Naive B cell (primary cell): Measurements from ENCODE around the gene GABARAP. TPM values are rescaled to one million over a fixed set of nuclear protein-coding genes. Genes with fewer than 3 reads are reported as not detected.

Experiments used
- ATAC-seq, 2 donors: fragments of 150-1000 bp; cut with Tn5 transposase; 2 replicates each; pipeline ENCODE4 v1.10.0; 2021; ENCODE audit warnings: low read depth in 2 of 2, mild to moderate bottlenecking in 2 of 2, moderate library complexity in 2 of 2
- DNase-seq: peaks from one replicate; pipeline ENCODE4 v3.0.0; 2022
- H3K27ac Mint-ChIP-seq, 6 donors: one replicate each; pipeline ENCODE4 v1.8.0; 2020 to 2022; ENCODE audit warnings: mild to moderate bottlenecking in 6 of 6, mixed read lengths in 6 of 6, moderate library complexity in 5 of 6, inconsistent platforms in 2 of 6
- H3K27me3 Mint-ChIP-seq, 3 donors: one replicate each; pipeline ENCODE4 v1.8.0; 2021 to 2022; ENCODE audit warnings: mixed read lengths in 3 of 3, mild to moderate bottlenecking in 1 of 3
- H3K36me3 Mint-ChIP-seq, 2 donors: one replicate each; pipeline ENCODE4 v1.8.0; 2020 to 2022; ENCODE audit warnings: mixed read lengths in 2 of 2, inconsistent platforms in 1 of 2, mild to moderate bottlenecking in 1 of 2
- H3K4me1 Mint-ChIP-seq, 3 donors: one replicate each; pipeline ENCODE4 v1.8.0; 2020 to 2022; ENCODE audit warnings: mixed read lengths in 3 of 3, inconsistent platforms in 1 of 3, mild to moderate bottlenecking in 1 of 3, moderate library complexity in 1 of 3
- H3K4me3 Mint-ChIP-seq, 8 donors: one replicate each; pipeline ENCODE4 v1.8.0; 2020 to 2022; ENCODE audit warnings: mild to moderate bottlenecking in 8 of 8, mixed read lengths in 8 of 8, moderate library complexity in 8 of 8, inconsistent platforms in 2 of 8
- H3K9me3 Mint-ChIP-seq, 7 donors: one replicate each; pipeline ENCODE4 v1.8.0; 2020 to 2022; ENCODE audit warnings: mixed read lengths in 7 of 7, mild to moderate bottlenecking in 5 of 7, inconsistent platforms in 2 of 7, moderate library complexity in 1 of 7
- polyA plus RNA-seq, 6 donors: library from polyadenylated mRNA; unstranded; fragments of 300-500 nt; fragmentation: Illumina TruSeq; gene quantifications; one replicate each; pipeline ENCODE4 v1.2.3, GENCODE V29; 2021; ENCODE audit warnings: low read depth in 6 of 6

Gene GABARAP
- polyA plus RNA-seq, 6 donors from 2014 or later = 833 to 1,381 (median 1,181) TPM

DNA sequence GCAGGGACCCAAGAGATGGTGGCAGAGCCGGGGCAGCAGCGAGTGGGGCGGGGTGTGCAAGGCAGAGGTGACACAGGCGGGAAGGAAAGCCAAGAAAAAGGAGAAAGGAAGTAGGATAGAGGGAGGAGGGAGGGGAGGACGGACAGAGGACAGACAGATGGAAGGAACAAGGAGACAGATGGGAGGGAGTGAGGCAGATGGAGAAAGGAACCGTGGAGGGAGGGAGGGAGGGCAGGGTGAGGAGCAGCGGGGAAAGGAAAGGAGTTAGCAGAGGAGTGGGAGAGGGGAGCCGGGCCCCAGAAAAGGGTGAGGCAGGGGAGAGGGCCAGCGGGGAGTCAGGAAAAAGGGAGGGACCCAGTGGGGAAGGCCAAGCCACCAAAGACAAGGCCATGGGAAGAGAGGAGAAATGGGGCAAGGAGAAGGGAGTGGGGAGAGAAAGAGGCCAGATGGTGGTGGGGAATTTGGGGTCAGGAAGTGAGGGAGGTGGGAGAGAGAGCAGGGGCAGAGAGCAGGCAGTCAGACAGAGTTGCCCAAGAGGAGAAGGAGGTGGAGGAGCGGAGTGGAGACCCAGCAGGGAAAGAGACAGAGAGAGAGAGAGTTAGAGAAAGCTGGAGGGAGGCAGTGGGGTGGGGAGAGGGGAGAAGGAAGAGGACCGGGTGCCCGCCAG, 49.8 kb downstream of the GABARAP start:
- no peaks in the 10 kb centered on the region for H3K4me1 Mint-ChIP-seq
- no peak for ATAC-seq

DNA sequence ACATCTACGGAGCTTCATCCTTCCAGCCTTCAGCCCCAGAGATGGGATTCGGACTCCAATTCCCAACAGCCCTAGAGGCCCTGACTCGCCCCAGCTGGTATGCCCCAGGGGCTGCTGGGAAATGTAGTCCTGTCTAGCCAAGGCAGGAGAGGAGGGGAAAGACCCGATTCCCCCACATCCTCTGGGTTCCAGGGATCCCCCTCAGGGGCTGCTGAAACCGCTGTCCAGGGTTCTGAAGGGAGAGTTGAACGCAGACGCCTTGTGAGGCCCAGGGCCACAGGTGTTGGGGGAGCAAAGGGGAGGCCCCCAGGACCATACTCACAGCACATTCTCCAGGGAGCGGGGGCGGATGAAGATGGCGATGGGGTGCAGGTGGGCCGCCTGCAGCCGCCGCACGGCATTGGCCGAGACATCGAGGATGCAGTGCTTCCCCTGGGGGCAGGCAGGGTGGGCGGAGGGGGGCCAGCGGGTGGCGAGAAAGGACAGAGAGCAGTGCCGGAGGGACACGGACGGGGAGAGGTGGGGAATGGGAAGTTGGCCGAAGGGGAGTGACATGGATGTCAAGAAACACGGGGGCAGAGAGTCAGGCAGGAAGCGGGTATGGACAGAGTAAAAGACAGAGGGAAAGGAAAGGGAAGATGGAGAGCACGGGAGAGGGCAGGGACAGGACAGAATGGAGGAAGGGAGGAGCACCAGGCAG, 50.5 kb downstream of the GABARAP start:
- no peak for ATAC-seq

More for the DNA sequence above, 49.8 kb downstream of the GABARAP start:
- Mint-ChIP-seq H3K9me3 (peaks cover 0 to 3% (median 0%) of the 10 kb centered on the region in 7 donors), H3K36me3 (no peaks in the 10 kb centered on the region), H3K27me3 (no peaks in the 10 kb centered on the region), H3K4me3 (no peak overlapping the region), H3K27ac (peak overlapping the region in 5 of 6 donors; percentile 12 to 80 (median 33))
- DNase-seq = no peak

DNA sequence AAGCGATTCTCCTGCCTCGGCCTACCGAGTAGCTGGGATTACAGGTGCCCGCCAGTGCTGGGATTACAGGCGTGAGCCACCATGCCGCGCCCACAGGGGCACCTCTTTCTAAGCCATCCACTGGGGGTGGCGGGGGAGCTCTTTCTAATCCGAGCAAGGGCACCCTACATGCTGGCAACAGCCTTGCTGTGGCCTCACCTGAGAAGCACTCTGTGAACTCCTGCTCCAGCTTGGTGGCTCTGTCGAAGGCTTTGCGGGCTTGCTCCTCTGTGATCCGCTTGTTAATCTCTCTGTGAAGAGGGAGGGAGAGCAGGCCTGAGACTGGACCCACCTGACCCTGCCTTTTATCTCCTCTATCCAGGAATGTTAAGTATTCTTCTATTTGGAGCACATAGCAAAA, 51.2 kb downstream of the GABARAP start:
- Mint-ChIP-seq H3K4me1 (peaks cover 2 to 6% (median 6%) of the 10 kb centered on the region in 3 donors), H3K27ac (no peak overlapping the region), H3K27me3 (no peaks in the 10 kb centered on the region), H3K9me3 (peaks cover 0 to 3% (median 0%) of the 10 kb centered on the region in 7 donors), H3K4me3 (no peak overlapping the region), H3K36me3 (no peaks in the 10 kb centered on the region)
- DNase-seq = no peak
- no peak for ATAC-seq

More for the DNA sequence above, 50.5 kb downstream of the GABARAP start:
- H3K9me3 Mint-ChIP-seq = peaks cover 0 to 3% (median 0%) of the 10 kb centered on the region in 7 donors
- no peaks in the 10 kb centered on the region for H3K36me3 Mint-ChIP-seq
- peak overlapping the region in 1 of 6 donors; percentile 80 for H3K27ac Mint-ChIP-seq
- no peaks in the 10 kb centered on the region for H3K27me3 Mint-ChIP-seq
- peaks cover 0 to under 1% (median under 1%) of the 10 kb centered on the region in 3 donors for H3K4me1 Mint-ChIP-seq
- no peak overlapping the region for H3K4me3 Mint-ChIP-seq
- DNase-seq = no peak

DNA sequence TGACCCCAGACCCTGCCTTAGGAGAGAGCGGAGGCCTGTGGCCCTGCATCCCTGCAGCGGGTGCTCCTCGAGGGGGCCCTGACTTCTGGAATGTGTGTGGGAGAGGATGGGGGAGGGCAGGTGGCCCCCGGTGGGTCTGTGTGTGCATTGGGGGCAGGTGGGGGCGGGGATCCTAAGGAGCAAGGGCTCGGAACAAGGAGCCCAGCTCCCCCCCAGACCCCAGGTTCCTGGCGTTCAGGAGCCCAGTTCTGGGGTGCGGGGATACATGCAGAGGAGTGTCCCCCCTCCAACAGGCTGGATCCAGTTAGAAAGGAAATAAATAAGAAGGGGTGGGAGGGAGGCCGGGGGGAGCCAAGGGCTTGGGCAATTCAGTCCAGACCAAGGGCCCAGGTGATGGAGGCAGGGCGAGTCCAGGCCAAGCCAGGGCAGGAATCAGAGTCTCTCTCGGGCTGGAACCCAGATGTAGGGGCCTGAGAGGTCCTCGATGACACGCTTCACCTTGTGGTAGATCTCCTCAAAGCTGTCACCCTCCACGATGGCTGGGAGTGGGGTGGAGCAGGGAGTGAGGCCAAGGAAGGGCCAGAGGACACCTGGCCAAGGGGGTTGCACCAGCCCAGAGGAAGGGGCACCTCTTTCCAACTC, 51.9 kb downstream of the GABARAP start:
- Mint-ChIP-seq H3K4me1 (peaks cover 2 to 6% (median 6%) of the 10 kb centered on the region in 3 donors), H3K27me3 (no peaks in the 10 kb centered on the region), H3K9me3 (peaks cover 0 to 3% (median 0%) of the 10 kb centered on the region in 7 donors), H3K36me3 (no peaks in the 10 kb centered on the region), H3K27ac (no peak overlapping the region), H3K4me3 (no peak overlapping the region)
- no peak for DNase-seq
- no peak for ATAC-seq

Other genes with a start within 250 kb of the GABARAP start
- 1 to 10 TPM in 3 of 6 donors, under 1 TPM in 2, not detected in 1; 0.27 to 2.5 (median 1.4) TPM for gene ALOX12, start 246.4 kb downstream of the GABARAP start, polyA plus RNA-seq
- gene RNASEK, start 229.8 kb downstream of the GABARAP start, polyA plus RNA-seq = 100 to 1,000 TPM; 678 to 895 (median 858) TPM
- gene BCL6B, start 219.4 kb downstream of the GABARAP start, polyA plus RNA-seq = under 1 TPM in 3 of 6 donors, not detected in 3; 0.21 to 0.36 (median 0.29) TPM
- gene SLC16A13, start 206.4 kb downstream of the GABARAP start, polyA plus RNA-seq = 1 to 10 TPM in 5 of 6 donors, under 1 TPM in 1; 0.66 to 3.0 (median 2.4) TPM
- 1 to 10 TPM in 5 of 6 donors, not detected in 1; 1.8 to 3.6 (median 2.3) TPM for gene SLC16A11, start 198.4 kb downstream of the GABARAP start, polyA plus RNA-seq
- gene CLEC10A, start 162.2 kb downstream of the GABARAP start, polyA plus RNA-seq = under 1 TPM in 1 of 6 donors, not detected in 5; 0.82 TPM
- gene ASGR2, start 127.6 kb downstream of the GABARAP start, polyA plus RNA-seq = not detected
- gene ASGR1, start 63.1 kb downstream of the GABARAP start, polyA plus RNA-seq = under 1 TPM in 1 of 6 donors, not detected in 5; 0.19 TPM
- under 1 TPM in 5 of 6 donors, not detected in 1; 0.06 to 0.29 (median 0.22) TPM for gene DLG4, start 22.6 kb downstream of the GABARAP start, polyA plus RNA-seq
- 100 to 1,000 TPM in 1 of 6 donors, 10 to 100 TPM in 5; 63.9 to 102 (median 75.0) TPM for gene ACADVL, start 22.5 kb downstream of the GABARAP start, polyA plus RNA-seq
- 10 to 100 TPM; 23.4 to 33.1 (median 25.5) TPM for gene DVL2, start 7.9 kb downstream of the GABARAP start, polyA plus RNA-seq
- gene PHF23, start 3.0 kb downstream of the GABARAP start, polyA plus RNA-seq = 10 to 100 TPM; 11.9 to 24.2 (median 20.5) TPM
- 10 to 100 TPM; 44.6 to 90.2 (median 53.0) TPM for gene CTDNEP1, start 9.3 kb upstream of the GABARAP start, polyA plus RNA-seq
- 10 to 100 TPM; 54.2 to 94.8 (median 80.6) TPM for gene ELP5, start 9.8 kb upstream of the GABARAP start, polyA plus RNA-seq
- gene CLDN7, start 20.0 kb upstream of the GABARAP start, polyA plus RNA-seq = 1 to 10 TPM in 5 of 6 donors, not detected in 1; 2.9 to 6.9 (median 4.8) TPM
- gene SLC2A4, start 39.3 kb upstream of the GABARAP start, polyA plus RNA-seq = not detected
- gene YBX2, start 52.2 kb upstream of the GABARAP start, polyA plus RNA-seq = not detected
- gene EIF5A, start 65.2 kb upstream of the GABARAP start, polyA plus RNA-seq = 100 to 1,000 TPM; 195 to 802 (median 516) TPM
- gene GPS2, start 72.9 kb upstream of the GABARAP start, polyA plus RNA-seq = 100 to 1,000 TPM; 103 to 131 (median 107) TPM
- 1 to 10 TPM in 5 of 6 donors, not detected in 1; 1.2 to 2.7 (median 1.9) TPM for gene NEURL4, start 86.9 kb upstream of the GABARAP start, polyA plus RNA-seq
- 100 to 1,000 TPM; 117 to 177 (median 155) TPM for gene ACAP1, start 94.1 kb upstream of the GABARAP start, polyA plus RNA-seq
- gene KCTD11, start 109.7 kb upstream of the GABARAP start, polyA plus RNA-seq = 10 to 100 TPM in 2 of 6 donors, 1 to 10 TPM in 4; 3.3 to 13.2 (median 8.3) TPM
- gene TMEM95, start 112.7 kb upstream of the GABARAP start, polyA plus RNA-seq = not detected
- gene TNK1, start 138.6 kb upstream of the GABARAP start, polyA plus RNA-seq = 1 to 10 TPM; 1.2 to 4.2 (median 2.5) TPM
- 10 to 100 TPM; 43.1 to 73.4 (median 59.1) TPM for gene PLSCR3, start 152.1 kb upstream of the GABARAP start, polyA plus RNA-seq
- 10 to 100 TPM; 73.4 to 90.2 (median 81.3) TPM for gene TMEM256, start 161.6 kb upstream of the GABARAP start, polyA plus RNA-seq
- not detected for gene NLGN2, start 165.4 kb upstream of the GABARAP start, polyA plus RNA-seq
- gene SPEM1, start 177.9 kb upstream of the GABARAP start, polyA plus RNA-seq = not detected
- not detected for gene SPEM2, start 183.2 kb upstream of the GABARAP start, polyA plus RNA-seq
- gene SPEM3, start 186.4 kb upstream of the GABARAP start, polyA plus RNA-seq = not detected
- 10 to 100 TPM in 5 of 6 donors, 1 to 10 TPM in 1; 9.6 to 19.8 (median 13.5) TPM for gene TMEM102, start 193.0 kb upstream of the GABARAP start, polyA plus RNA-seq
- under 1 TPM in 1 of 6 donors, not detected in 5; 0.16 TPM for gene FGF11, start 197.1 kb upstream of the GABARAP start, polyA plus RNA-seq
- gene CHRNB1, start 202.6 kb upstream of the GABARAP start, polyA plus RNA-seq = 10 to 100 TPM; 12.6 to 21.6 (median 15.6) TPM
- 10 to 100 TPM in 4 of 6 donors, 1 to 10 TPM in 2; 5.3 to 19.2 (median 10.5) TPM for gene ZBTB4, start 237.2 kb upstream of the GABARAP start, polyA plus RNA-seq
- under 1 TPM in 2 of 6 donors, not detected in 4; 0.14 to 0.39 TPM for gene SLC35G6, start 239.0 kb upstream of the GABARAP start, polyA plus RNA-seq
- gene POLR2A, start 241.9 kb upstream of the GABARAP start, polyA plus RNA-seq = 10 to 100 TPM; 13.6 to 88.9 (median 47.1) TPM